Activated T-cell treated with anti-CD3 and anti-CD28 coated beads, Interleukin-2, amount 50 U/mL, for 48 hours (primary cell): ENCODE measurements around the gene MEG3.

Experiments
- DNase-seq, 2 experiments: peaks; one replicate each; pipeline ENCODE4 v3.0.0-alpha.2; 2020

The MEG3 gene

GRCh38 chr14:100883789-100884101, 57.8 kb downstream of the MEG3 start:
- no peak for DNase-seq

GRCh38 chr14:100884456-100884855, 58.5 kb downstream of the MEG3 start:
- no peak for DNase-seq

GRCh38 chr14:100885196-100885595, 59.3 kb downstream of the MEG3 start:
- no peak for DNase-seq

- no peak for DNase-seq
Observed at GRCh38 chr14:100885617-100886016, 59.7 kb downstream of the MEG3 start.

GRCh38 chr14:100887728-100888335, 61.9 kb downstream of the MEG3 start:
- no peak for DNase-seq

- DNase-seq = no peak
Observed at GRCh38 chr14:100888789-100889315, 62.9 kb downstream of the MEG3 start.

GRCh38 chr14:100889641-100890040, 63.7 kb downstream of the MEG3 start:
- DNase-seq = no peak

GRCh38 chr14:100890061-100890850, 64.3 kb downstream of the MEG3 start:
- DNase-seq = no peak

GRCh38 chr14:100891051-100891450, 65.1 kb downstream of the MEG3 start:
- DNase-seq = no peak

- peak in 1 of 2 experiments; percentile 7 for DNase-seq
Observed at GRCh38 chr14:100891501-100892445, 65.9 kb downstream of the MEG3 start.

GRCh38 chr14:100892496-100893227, 66.7 kb downstream of the MEG3 start:
- DNase-seq = no peak

GRCh38 chr14:100893228-100893601, 67.3 kb downstream of the MEG3 start:
- no peak for DNase-seq

GRCh38 chr14:100893760-100894159, 67.8 kb downstream of the MEG3 start:
- no peak for DNase-seq

GRCh38 chr14:100894416-100894815, 68.5 kb downstream of the MEG3 start:
- DNase-seq = no peak

GRCh38 chr14:100895411-100895810, 69.5 kb downstream of the MEG3 start:
- DNase-seq = no peak

GRCh38 chr14:100896369-100897060, 70.6 kb downstream of the MEG3 start:
- no peak for DNase-seq

GRCh38 chr14:100898465-100898864, 72.5 kb downstream of the MEG3 start:
- no peak for DNase-seq

- DNase-seq = no peak
Observed at GRCh38 chr14:100898935-100899883, 73.3 kb downstream of the MEG3 start.

GRCh38 chr14:100899884-100900771, 74.2 kb downstream of the MEG3 start:
- no peak for DNase-seq
